Naive B cell (primary cell): ENCODE data around the gene CNTN4. TPM values are rescaled to one million over a fixed set of nuclear protein-coding genes. Genes with fewer than 3 reads are reported as not detected.

Source experiments
- ATAC-seq, 2 donors: fragments of 150-1000 bp; cut with Tn5 transposase; 2 replicates each; pipeline ENCODE4 v1.10.0; 2021; ENCODE audit warnings: low read depth in 2 of 2, mild to moderate bottlenecking in 2 of 2, moderate library complexity in 2 of 2
- DNase-seq: peaks from one replicate; pipeline ENCODE4 v3.0.0; 2022
- H3K27ac Mint-ChIP-seq, 6 donors: one replicate each; pipeline ENCODE4 v1.8.0; 2020 to 2022; ENCODE audit warnings: mild to moderate bottlenecking in 6 of 6, mixed read lengths in 6 of 6, moderate library complexity in 5 of 6, inconsistent platforms in 2 of 6
- H3K27me3 Mint-ChIP-seq, 3 donors: one replicate each; pipeline ENCODE4 v1.8.0; 2021 to 2022; ENCODE audit warnings: mixed read lengths in 3 of 3, mild to moderate bottlenecking in 1 of 3
- H3K36me3 Mint-ChIP-seq, 2 donors: one replicate each; pipeline ENCODE4 v1.8.0; 2020 to 2022; ENCODE audit warnings: mixed read lengths in 2 of 2, inconsistent platforms in 1 of 2, mild to moderate bottlenecking in 1 of 2
- H3K4me1 Mint-ChIP-seq, 3 donors: one replicate each; pipeline ENCODE4 v1.8.0; 2020 to 2022; ENCODE audit warnings: mixed read lengths in 3 of 3, inconsistent platforms in 1 of 3, mild to moderate bottlenecking in 1 of 3, moderate library complexity in 1 of 3
- H3K4me3 Mint-ChIP-seq, 8 donors: one replicate each; pipeline ENCODE4 v1.8.0; 2020 to 2022; ENCODE audit warnings: mild to moderate bottlenecking in 8 of 8, mixed read lengths in 8 of 8, moderate library complexity in 8 of 8, inconsistent platforms in 2 of 8
- H3K9me3 Mint-ChIP-seq, 7 donors: one replicate each; pipeline ENCODE4 v1.8.0; 2020 to 2022; ENCODE audit warnings: mixed read lengths in 7 of 7, mild to moderate bottlenecking in 5 of 7, inconsistent platforms in 2 of 7, moderate library complexity in 1 of 7
- polyA plus RNA-seq, 6 donors: library from polyadenylated mRNA; unstranded; fragments of 300-500 nt; fragmentation: Illumina TruSeq; gene quantifications; one replicate each; pipeline ENCODE4 v1.2.3, GENCODE V29; 2021; ENCODE audit warnings: low read depth in 6 of 6

CNTN4 gene
- polyA plus RNA-seq, 6 donors from 2014 or later: not detected

DNA sequence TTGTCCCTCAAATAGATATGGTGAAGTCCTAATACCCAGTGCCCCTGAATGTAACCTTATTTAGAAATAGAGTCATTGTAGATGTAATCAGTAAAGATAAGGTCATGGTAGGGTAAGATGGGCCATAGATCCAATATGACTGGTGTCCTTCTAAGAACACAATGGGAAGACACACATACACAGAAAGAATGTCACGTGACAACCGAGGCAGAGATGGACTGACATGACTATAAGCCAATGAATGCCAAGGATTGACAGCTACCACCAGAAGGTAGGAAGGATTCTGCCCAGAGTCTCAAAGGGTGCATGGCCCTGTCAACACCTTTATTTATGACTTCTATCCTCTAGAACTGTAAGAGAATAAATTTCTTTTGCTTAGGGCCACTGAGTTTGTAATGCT is 780.4 kb downstream of the CNTN4 start:
- ATAC-seq (no peak), DNase-seq (no peak)
- Mint-ChIP-seq H3K27ac (no peak overlapping the region), H3K4me3 (no peak overlapping the region), H3K9me3 (peaks cover 0 to 4% (median 0%) of the 10 kb centered on the region in 7 donors), H3K36me3 (no peaks in the 10 kb centered on the region), H3K4me1 (no peaks in the 10 kb centered on the region), H3K27me3 (peaks cover 0 to 4% (median 0%) of the 10 kb centered on the region in 3 donors)

DNA sequence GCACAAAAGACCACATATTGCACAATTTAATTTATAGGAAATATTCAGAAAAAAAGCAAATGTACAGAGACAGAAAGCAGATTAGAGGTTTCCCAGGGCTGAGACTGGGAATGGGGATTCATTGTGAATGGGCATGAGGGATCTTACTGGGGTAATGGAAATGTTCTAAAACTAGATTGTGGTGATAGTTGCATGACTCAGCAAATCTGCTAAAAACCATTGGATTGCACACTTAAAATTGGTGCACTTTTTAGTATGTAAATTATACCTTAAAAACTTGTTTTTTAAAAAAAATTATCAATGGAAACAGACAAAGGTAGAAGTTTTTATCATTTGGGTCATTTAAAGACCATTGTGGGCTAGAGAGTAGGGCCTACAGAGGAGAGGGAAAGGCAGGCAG is 780.9 kb downstream of the CNTN4 start:
- ATAC-seq: no peak
- H3K27ac Mint-ChIP-seq: no peak overlapping the region

DNA sequence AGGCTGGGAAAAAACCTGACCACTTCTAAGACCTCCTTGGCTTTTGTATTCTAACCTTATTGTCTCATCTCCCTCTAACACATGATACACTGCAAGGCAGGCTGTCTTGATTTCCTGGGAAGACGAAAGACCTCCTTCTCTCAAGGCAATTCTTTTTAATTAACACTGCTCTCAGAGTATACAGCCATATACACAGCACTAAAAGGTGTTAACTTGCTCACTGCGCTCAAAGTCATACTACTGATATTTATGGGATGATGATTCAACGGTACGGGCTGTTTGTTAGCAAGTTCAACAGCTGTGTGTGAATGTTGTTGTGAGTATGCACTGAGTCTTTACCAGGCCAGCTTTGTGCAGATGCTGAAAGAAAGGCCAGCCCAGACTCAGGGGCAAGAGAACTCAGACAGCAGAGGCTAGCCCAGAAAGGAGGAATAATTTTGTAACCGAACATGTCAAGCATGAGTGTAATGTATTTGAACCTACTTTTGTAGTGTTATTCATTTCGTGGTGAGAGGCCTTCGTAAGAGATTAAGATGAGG is 781.6 kb downstream of the CNTN4 start:
- no peak for ATAC-seq
- Mint-ChIP-seq H3K36me3 (no peaks in the 10 kb centered on the region), H3K4me3 (no peak overlapping the region), H3K27me3 (peaks cover 0 to 4% (median 0%) of the 10 kb centered on the region in 3 donors), H3K4me1 (no peaks in the 10 kb centered on the region), H3K27ac (no peak overlapping the region), H3K9me3 (peaks cover 0 to 4% (median 0%) of the 10 kb centered on the region in 7 donors)
- DNase-seq: no peak

More for the DNA sequence above, 780.9 kb downstream of the CNTN4 start:
- Mint-ChIP-seq H3K4me3 (no peak overlapping the region), H3K36me3 (no peaks in the 10 kb centered on the region), H3K27me3 (peaks cover 0 to 4% (median 0%) of the 10 kb centered on the region in 3 donors), H3K4me1 (no peaks in the 10 kb centered on the region), H3K9me3 (peaks cover 0 to 4% (median 0%) of the 10 kb centered on the region in 7 donors)
- DNase-seq: no peak

DNA sequence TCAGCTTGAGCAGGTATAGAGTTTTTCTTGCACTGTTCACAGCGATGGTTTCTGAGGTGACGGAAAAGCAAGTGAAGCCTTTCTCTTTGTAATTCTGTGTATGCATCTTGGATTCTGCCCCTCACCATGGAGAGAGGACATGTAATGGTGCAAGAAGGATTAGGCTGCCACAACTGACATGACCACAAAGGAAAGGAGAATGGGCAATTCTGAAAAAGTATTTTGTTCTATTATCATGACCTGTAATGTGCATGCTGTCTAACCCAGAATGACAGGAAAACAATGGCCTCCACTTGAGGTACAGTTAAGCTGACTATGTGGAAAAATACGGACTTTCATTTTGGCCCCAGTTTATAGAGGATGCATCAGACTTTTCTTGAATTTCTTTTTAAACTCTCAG is 784.6 kb downstream of the CNTN4 start:
- Mint-ChIP-seq H3K4me3 (no peak overlapping the region), H3K4me1 (no peaks in the 10 kb centered on the region), H3K27ac (no peak overlapping the region), H3K36me3 (no peaks in the 10 kb centered on the region), H3K27me3 (no peaks in the 10 kb centered on the region), H3K9me3 (peaks cover 0 to 4% (median 0%) of the 10 kb centered on the region in 7 donors)
- DNase-seq (no peak), ATAC-seq (no peak)

DNA sequence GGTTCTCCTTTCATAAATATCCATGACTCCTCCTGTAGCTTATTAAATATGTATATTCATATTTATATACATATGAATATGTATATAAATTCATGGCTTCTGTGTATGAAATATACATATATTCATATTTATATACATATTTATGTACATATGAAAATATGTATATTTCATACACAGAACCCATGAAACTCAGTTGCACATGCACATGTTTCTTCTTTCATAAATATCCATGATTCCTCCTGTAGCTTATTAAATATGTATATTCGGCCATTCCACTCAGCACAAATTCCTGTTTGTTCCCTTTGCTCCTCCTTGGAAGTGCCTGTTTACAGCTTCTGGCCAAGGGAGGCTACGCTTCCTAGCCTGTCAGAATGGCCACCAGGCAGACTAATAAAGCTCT is 789.9 kb downstream of the CNTN4 start:
- no peak overlapping the region for H3K27ac Mint-ChIP-seq
- H3K9me3 Mint-ChIP-seq: no peaks in the 10 kb centered on the region
- no peaks in the 10 kb centered on the region for H3K4me1 Mint-ChIP-seq
- DNase-seq (no peak), ATAC-seq (no peak)
- no peak overlapping the region for H3K4me3 Mint-ChIP-seq
- H3K36me3 Mint-ChIP-seq: no peaks in the 10 kb centered on the region
- no peaks in the 10 kb centered on the region for H3K27me3 Mint-ChIP-seq

DNA sequence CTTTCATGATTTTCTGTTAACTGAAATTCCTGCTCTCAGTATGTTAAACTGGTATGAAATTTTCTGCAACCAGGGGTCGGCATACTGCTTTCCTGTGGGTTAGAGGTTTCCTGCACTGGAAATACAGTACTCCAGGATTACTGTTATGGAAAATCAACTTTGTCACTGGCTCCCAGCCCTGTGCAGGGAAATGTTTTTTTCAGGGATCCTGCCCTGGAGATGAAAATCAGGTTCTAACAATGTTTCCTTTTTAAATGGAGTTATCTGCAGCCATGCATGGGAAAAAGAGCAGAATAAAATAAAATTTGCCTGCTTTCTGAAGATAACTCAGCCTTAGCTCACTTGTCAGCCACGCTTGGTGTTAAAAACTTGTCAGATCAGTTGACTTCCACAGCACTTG is 791.1 kb downstream of the CNTN4 start:
- no peaks in the 10 kb centered on the region for H3K27me3 Mint-ChIP-seq
- no peak overlapping the region for H3K4me3 Mint-ChIP-seq
- DNase-seq: no peak
- H3K27ac Mint-ChIP-seq: no peak overlapping the region
- ATAC-seq: no peak
- H3K36me3 Mint-ChIP-seq: no peaks in the 10 kb centered on the region
- H3K4me1 Mint-ChIP-seq: no peaks in the 10 kb centered on the region
- no peaks in the 10 kb centered on the region for H3K9me3 Mint-ChIP-seq

DNA sequence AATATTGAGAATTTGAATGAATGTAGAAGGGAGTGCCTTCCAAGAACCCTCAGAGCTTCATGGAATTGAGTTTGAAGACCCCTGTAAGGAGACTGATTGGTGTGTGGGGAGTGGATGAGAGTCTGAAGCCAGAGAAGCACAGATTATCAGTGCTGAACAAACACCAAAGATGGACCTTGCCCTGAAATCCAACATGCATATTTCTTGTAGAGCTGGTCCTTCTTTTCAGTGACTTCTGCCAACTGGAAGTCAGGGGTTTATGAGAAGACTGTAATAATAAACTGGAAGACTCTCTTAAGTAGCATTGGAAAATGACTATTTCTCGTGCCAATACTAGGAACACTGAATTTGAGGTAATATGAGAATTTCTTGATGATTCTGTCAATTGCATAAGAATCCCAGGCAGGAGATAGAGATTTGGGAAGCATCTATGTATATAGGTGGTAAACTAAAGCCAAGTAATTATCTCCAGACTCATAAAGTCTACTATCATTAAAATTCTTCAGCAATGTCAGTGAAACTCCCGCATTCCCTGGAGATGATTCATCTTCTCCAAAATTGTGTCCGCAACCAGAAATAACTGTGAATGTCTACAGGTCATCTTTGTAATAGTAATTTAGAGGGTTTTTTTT is 797.8 kb downstream of the CNTN4 start:
- H3K9me3 Mint-ChIP-seq: peaks cover 0 to 2% (median 0%) of the 10 kb centered on the region in 7 donors
- H3K27me3 Mint-ChIP-seq: no peaks in the 10 kb centered on the region
- no peak overlapping the region for H3K27ac Mint-ChIP-seq
- H3K36me3 Mint-ChIP-seq: no peaks in the 10 kb centered on the region
- ATAC-seq: no peak
- no peak for DNase-seq
- H3K4me1 Mint-ChIP-seq: no peaks in the 10 kb centered on the region
- H3K4me3 Mint-ChIP-seq: no peak overlapping the region

DNA sequence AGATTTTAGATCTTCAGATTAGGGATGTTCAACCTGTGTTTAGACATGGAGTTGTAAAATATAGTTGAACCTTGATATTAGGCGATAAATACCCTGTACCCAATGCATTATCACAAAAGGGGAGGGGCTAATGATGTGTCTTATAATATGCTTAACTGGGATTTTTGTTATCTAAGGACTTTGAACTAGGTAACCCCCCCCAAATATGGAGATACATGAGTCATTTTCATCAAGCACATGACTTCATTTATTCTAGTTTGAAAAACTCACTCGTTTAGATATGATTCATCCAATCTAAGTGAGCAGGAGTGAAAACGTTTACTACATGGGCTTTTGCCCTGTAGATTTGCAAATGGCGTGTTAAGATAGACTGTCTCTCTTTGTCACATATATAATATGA is 799.2 kb downstream of the CNTN4 start:
- DNase-seq (no peak), ATAC-seq (no peak)
- H3K4me3 Mint-ChIP-seq: no peak overlapping the region
- no peaks in the 10 kb centered on the region for H3K4me1 Mint-ChIP-seq
- no peak overlapping the region for H3K27ac Mint-ChIP-seq
- no peaks in the 10 kb centered on the region for H3K27me3 Mint-ChIP-seq
- no peaks in the 10 kb centered on the region for H3K36me3 Mint-ChIP-seq
- H3K9me3 Mint-ChIP-seq: peaks cover 0 to 2% (median 0%) of the 10 kb centered on the region in 7 donors

DNA sequence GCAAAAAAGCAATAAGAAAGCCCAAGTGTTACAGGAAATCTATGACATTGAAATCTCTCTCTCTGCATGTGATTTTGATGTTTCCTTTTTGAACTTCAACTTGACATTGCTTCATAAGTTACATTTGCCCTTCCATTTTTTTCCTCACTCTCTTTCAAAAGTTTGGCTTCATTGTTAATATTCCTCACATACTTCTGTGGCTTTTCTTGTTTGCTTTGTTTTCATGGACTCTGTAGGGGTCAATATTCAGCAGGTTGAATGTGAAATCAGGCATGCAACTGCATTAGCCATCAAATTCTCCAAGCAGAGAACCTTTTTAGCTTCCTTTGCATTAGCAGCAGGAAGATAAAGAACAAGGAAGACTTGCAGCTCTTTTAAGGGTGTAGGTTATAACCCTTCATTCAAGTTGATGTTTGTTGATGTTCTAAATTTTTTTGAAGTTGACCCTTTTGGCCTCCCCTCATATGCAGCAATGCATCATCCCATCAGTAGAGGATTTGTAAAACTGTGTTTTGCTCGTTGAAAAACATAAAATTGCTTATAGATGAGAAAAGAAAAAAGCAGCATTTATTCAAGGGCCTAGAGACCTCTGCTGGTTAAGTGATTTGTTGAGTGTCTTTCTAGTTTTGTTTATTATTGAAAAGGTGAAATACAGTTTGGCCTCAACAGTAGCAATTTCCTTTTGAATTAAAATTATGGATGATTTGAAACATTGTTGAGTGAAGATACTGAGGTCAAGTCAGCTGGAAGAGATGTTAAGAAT is 800.1 kb downstream of the CNTN4 start:
- no peaks in the 10 kb centered on the region for H3K36me3 Mint-ChIP-seq
- no peaks in the 10 kb centered on the region for H3K4me1 Mint-ChIP-seq
- no peak overlapping the region for H3K4me3 Mint-ChIP-seq
- peaks cover 0 to 4% (median 0%) of the 10 kb centered on the region in 7 donors for H3K9me3 Mint-ChIP-seq
- ATAC-seq (no peak), DNase-seq (no peak)
- peak overlapping the region in 1 of 6 donors; percentile 14 for H3K27ac Mint-ChIP-seq
- H3K27me3 Mint-ChIP-seq: no peaks in the 10 kb centered on the region

DNA sequence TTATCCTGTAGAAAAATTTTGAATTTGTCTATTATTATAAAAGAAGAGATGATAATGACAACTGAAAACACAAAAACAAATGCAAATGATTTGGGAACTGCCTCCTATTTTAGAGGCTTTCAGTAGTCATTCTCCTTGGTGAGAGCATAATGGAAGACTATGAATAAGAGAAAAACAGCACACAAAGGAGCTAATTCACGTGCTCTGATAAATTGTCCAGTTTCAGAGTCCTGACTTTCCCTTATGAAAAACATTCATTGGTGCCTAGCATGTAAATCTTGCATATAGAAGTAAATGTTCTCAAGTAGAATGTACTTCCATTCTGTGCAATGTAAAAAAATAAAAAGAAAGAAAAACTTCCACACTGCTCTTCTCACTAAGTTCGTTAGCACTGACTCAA is 805.4 kb downstream of the CNTN4 start:
- ATAC-seq: no peak
- H3K4me3 Mint-ChIP-seq: no peak overlapping the region
- H3K9me3 Mint-ChIP-seq: peaks cover 0 to 4% (median 2%) of the 10 kb centered on the region in 7 donors

DNA sequence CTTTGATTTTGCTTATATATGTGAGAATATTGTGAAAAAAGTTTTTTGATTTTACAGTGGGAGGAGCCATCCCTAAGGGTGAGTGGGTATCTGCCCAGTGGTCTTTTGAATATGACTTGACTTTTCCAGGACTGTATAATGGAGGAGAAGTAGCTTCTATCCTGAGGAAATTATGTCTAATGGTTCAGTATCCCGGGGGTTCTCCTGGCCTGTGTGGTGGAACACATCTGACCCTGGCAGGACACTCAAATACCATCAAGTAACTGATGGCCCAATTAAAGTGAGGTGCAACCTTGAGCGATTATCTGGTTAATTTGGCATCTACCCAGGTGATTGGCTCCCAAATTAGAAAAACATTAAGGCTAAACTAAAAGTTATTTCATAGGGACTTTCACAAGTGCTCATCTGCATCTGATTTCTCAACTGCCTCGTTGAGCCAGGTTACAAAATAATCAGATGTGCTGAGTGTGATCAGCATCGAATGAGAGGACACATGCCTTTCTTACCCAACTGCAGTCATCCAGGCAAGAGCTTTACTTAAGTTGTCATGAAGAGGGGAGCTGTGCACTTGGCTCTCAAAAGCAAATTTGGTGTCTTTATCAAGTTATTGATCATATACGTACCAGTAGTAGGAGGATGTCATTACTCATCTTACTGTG is 810.2 kb downstream of the CNTN4 start:
- H3K4me1 Mint-ChIP-seq: no peaks in the 10 kb centered on the region
- no peaks in the 10 kb centered on the region for H3K36me3 Mint-ChIP-seq
- DNase-seq: no peak
- H3K9me3 Mint-ChIP-seq: peaks cover 0 to 4% (median 0%) of the 10 kb centered on the region in 7 donors
- no peak overlapping the region for H3K27ac Mint-ChIP-seq
- H3K4me3 Mint-ChIP-seq: no peak overlapping the region
- no peak for ATAC-seq
- H3K27me3 Mint-ChIP-seq: peaks cover 0 to 5% (median 0%) of the 10 kb centered on the region in 3 donors

More for the DNA sequence above, 805.4 kb downstream of the CNTN4 start:
- Mint-ChIP-seq H3K27me3 (no peaks in the 10 kb centered on the region), H3K36me3 (no peaks in the 10 kb centered on the region), H3K4me1 (no peaks in the 10 kb centered on the region), H3K27ac (no peak overlapping the region)
- DNase-seq: no peak

DNA sequence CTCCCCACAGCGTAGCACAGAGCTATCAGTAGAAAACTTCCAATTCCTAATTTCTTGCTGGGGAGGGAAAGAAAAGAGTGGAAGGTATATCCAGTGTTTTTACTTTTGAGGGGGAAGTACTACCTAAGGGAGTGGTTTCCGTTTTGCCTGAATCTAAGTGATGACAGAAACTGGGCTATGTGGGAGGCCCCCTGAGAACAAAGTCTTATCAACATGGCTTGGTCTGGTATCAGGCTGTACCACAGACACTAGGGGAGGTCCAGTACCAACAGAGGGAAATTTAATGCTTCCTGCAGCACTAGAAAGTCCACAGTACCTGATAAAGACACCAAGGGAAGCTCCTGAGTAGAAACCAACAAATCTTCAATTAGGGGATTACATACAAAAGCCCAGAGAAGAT is 812.3 kb downstream of the CNTN4 start:
- DNase-seq (no peak), ATAC-seq (no peak)
- H3K4me1 Mint-ChIP-seq: no peaks in the 10 kb centered on the region
- H3K27ac Mint-ChIP-seq: no peak overlapping the region
- H3K4me3 Mint-ChIP-seq: no peak overlapping the region
- H3K27me3 Mint-ChIP-seq: peaks cover 0 to 5% (median 0%) of the 10 kb centered on the region in 3 donors
- H3K9me3 Mint-ChIP-seq: peaks cover 0 to 4% (median 0%) of the 10 kb centered on the region in 7 donors
- H3K36me3 Mint-ChIP-seq: no peaks in the 10 kb centered on the region

DNA sequence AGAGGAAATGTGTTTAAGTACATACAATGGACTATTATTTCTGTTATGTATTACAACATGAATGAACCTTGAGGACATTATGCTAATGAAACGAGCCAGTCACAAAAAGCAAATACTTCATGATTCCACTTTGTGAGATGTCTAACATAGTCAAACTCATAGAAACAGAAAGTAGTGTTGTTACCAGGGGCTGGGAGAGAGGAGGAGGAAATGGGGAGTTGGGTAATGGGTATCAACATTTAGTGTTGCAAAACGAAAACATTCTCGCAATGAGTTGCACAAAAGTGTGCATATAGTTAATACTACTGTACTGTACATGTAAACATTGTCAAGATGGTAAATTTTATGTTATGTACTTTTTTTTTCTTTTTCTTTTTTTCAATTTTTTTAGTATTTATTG is 817.2 kb downstream of the CNTN4 start:
- Mint-ChIP-seq H3K9me3 (peaks cover 0 to 10% (median 3%) of the 10 kb centered on the region in 7 donors), H3K4me1 (no peaks in the 10 kb centered on the region), H3K4me3 (peak overlapping the region in 1 of 8 donors; percentile 62), H3K36me3 (no peaks in the 10 kb centered on the region), H3K27me3 (peaks cover 0 to 8% (median 0%) of the 10 kb centered on the region in 3 donors), H3K27ac (no peak overlapping the region)
- ATAC-seq (no peak), DNase-seq (no peak)
